Measurements from ENCODE around the gene FMC1. TPM values are rescaled to one million over a fixed set of nuclear protein-coding genes. Genes with fewer than 3 reads are reported as not detected.

Gene FMC1
- total RNA-seq, 2 experiments from 2014 or later = 0.89 to 1.2 TPM

- peak overlapping the region; percentile 79 for H3K4me3 ChIP-seq (ENCODE audit: low read length)
Measured at GRCh38 chr7:139340037-139340807, 915 bp upstream of the FMC1 start.

DNA sequence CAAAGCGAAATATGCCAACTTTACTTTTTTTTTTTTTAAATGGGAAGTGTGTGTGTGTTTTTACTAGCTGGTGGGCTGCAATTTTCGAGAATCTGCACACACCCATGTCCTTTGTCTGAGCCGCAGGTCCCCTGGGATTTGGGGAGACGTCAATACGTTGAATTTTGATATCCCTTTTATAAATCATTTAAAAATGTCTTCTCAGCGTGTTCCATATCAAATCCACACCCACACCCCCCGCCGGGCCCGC is 404 bp upstream of the FMC1 start:
- intact Hi-C loops (cut with DNase I, micrococcal nuclease) = loop anchor here (1.0 to 10.0 kb wide), 6 partner anchors 19 to 588 kb away; partner anchors contain the start of genes LUC7L2 (in 1 of the 2) and UBN2 (in 1 of the 2)
- Mint-ChIP-seq H3K36me3 (ENCODE audit: low read depth) (peaks cover 32% of the 10 kb centered on the region), H3K4me3 (peak overlapping the region; percentile 94), H3K9me3 (peaks cover 4% of the 10 kb centered on the region), H3K27me3 (peaks cover 8% of the 10 kb centered on the region), H3K4me1 (ENCODE audit: low read depth) (peaks cover 43% of the 10 kb centered on the region), H3K27ac (peak overlapping the region; percentile 99)
- H3K27ac ChIP-seq (ENCODE audit: low read depth in 1 of 2, low read length in 2 of 2) = peak overlapping the region; percentile 98 to 99
- H3K4me3 ChIP-seq (ENCODE audit: low read length) = peak overlapping the region; percentile 79
- DNase-seq = peak in 1 of 14 experiments; percentile 77
- H3K9me3 ChIP-seq (ENCODE audit: control insufficient read depth in 1 of 2, insufficient read depth in 1 of 2, low read length in 2 of 2) = peaks cover 0 to 5% of the 10 kb centered on the region in 2 experiments
- TF ChIP-seq, protein P1, sequence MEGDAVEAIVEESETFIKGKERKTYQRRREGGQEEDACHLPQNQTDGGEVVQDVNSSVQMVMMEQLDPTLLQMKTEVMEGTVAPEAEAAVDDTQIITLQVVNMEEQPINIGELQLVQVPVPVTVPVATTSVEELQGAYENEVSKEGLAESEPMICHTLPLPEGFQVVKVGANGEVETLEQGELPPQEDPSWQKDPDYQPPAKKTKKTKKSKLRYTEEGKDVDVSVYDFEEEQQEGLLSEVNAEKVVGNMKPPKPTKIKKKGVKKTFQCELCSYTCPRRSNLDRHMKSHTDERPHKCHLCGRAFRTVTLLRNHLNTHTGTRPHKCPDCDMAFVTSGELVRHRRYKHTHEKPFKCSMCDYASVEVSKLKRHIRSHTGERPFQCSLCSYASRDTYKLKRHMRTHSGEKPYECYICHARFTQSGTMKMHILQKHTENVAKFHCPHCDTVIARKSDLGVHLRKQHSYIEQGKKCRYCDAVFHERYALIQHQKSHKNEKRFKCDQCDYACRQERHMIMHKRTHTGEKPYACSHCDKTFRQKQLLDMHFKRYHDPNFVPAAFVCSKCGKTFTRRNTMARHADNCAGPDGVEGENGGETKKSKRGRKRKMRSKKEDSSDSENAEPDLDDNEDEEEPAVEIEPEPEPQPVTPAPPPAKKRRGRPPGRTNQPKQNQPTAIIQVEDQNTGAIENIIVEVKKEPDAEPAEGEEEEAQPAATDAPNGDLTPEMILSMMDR (IDR thresholded peaks at IDR 0.05) = no peak
- H3K4me1 ChIP-seq (ENCODE audit: insufficient read depth, low read length) = peaks cover 21% of the 10 kb centered on the region
- H3K36me3 ChIP-seq (ENCODE audit: insufficient read depth, low read length) = peaks cover 7% of the 10 kb centered on the region
- no peak for ATAC-seq (ENCODE audit: poor library complexity)
- CTCF ChIA-PET = no interaction called here
- POLR2A ChIA-PET = interaction anchor here (0.6 to 10.5 kb wide), 6 partner anchors 17 to 588 kb away, joined by 3 to 166 read pairs (median 4); partner anchors contain the start of gene LUC7L2
- H3K27me3 ChIP-seq (ENCODE audit: control insufficient read depth in 1 of 2, insufficient read depth in 2 of 2, low read length in 2 of 2) = no peaks in the 10 kb centered on the region

More at GRCh38 chr7:139340037-139340807, 915 bp upstream of the FMC1 start:
- H3K4me1 ChIP-seq (ENCODE audit: insufficient read depth, low read length) = peaks cover 19% of the 10 kb centered on the region
- peaks cover 4% of the 10 kb centered on the region for H3K9me3 Mint-ChIP-seq
- peak overlapping the region; percentile 98 to 99 for H3K27ac ChIP-seq (ENCODE audit: low read depth in 1 of 2, low read length in 2 of 2)
- peak overlapping the region; percentile 99 for H3K27ac Mint-ChIP-seq
- intact Hi-C loops (cut with DNase I, micrococcal nuclease) = loop anchor here (1.0 to 10.0 kb wide), 5 partner anchors 20 to 588 kb away; partner anchors contain the start of gene UBN2 (in 1 of the 2)
- ChIA-PET CTCF (interaction anchor here (0.8 to 1.6 kb wide), 2 partner anchors 20 to 94 kb away, joined by 4 read pairs; partner anchors contain the start of gene LUC7L2), POLR2A (interaction anchor here (0.6 to 10.5 kb wide), 11 partner anchors 11 to 838 kb away, joined by 3 to 166 read pairs (median 3); partner anchors contain the start of gene LUC7L2)
- peaks cover 3% of the 10 kb centered on the region for H3K36me3 ChIP-seq (ENCODE audit: insufficient read depth, low read length)
- DNase-seq = peak; percentile 95 to 100 (median 97)
- peaks cover 31% of the 10 kb centered on the region for H3K36me3 Mint-ChIP-seq (ENCODE audit: low read depth)
- peaks cover 8% of the 10 kb centered on the region for H3K27me3 Mint-ChIP-seq
- TF ChIP-seq, protein P1 (IDR thresholded peaks at IDR 0.05) = peak; percentile 43
- H3K27me3 ChIP-seq (ENCODE audit: control insufficient read depth in 1 of 2, insufficient read depth in 2 of 2, low read length in 2 of 2) = no peaks in the 10 kb centered on the region
- ATAC-seq (ENCODE audit: poor library complexity) = peak; percentile 82
- H3K4me3 Mint-ChIP-seq = peak overlapping the region; percentile 94
- peaks cover 43% of the 10 kb centered on the region for H3K4me1 Mint-ChIP-seq (ENCODE audit: low read depth)
- H3K9me3 ChIP-seq (ENCODE audit: control insufficient read depth in 1 of 2, insufficient read depth in 1 of 2, low read length in 2 of 2) = peaks cover 0 to 5% of the 10 kb centered on the region in 2 experiments

- CTCF ChIA-PET = no interaction called here
- no peak for DNase-seq
- TF ChIP-seq, protein P1 (IDR thresholded peaks at IDR 0.05) = no peak
Measured at GRCh38 chr7:139341776-139342226, 664 bp downstream of the FMC1 start.

More at GRCh38 chr7:139341776-139342226, 664 bp downstream of the FMC1 start:
- peak overlapping the region; percentile 79 for H3K4me3 ChIP-seq (ENCODE audit: low read length)
- no peaks in the 10 kb centered on the region for H3K27me3 ChIP-seq (ENCODE audit: control insufficient read depth in 1 of 2, insufficient read depth in 2 of 2, low read length in 2 of 2)
- peaks cover 0 to 5% of the 10 kb centered on the region in 2 experiments for H3K9me3 ChIP-seq (ENCODE audit: control insufficient read depth in 1 of 2, insufficient read depth in 1 of 2, low read length in 2 of 2)
- peaks cover 16% of the 10 kb centered on the region for H3K36me3 ChIP-seq (ENCODE audit: insufficient read depth, low read length)
- H3K4me1 Mint-ChIP-seq (ENCODE audit: low read depth) = peaks cover 45% of the 10 kb centered on the region
- H3K4me3 Mint-ChIP-seq = peak overlapping the region; percentile 94
- peak overlapping the region; percentile 99 for H3K27ac Mint-ChIP-seq
- peaks cover 21% of the 10 kb centered on the region for H3K4me1 ChIP-seq (ENCODE audit: insufficient read depth, low read length)
- intact Hi-C loops (cut with DNase I, micrococcal nuclease) = loop anchor here (1.0 to 10.0 kb wide), 5 partner anchors 18 to 590 kb away; partner anchors contain the start of genes LUC7L2 (in 1 of the 2) and UBN2 (in 1 of the 2)
- H3K9me3 Mint-ChIP-seq = peaks cover 4% of the 10 kb centered on the region
- peaks cover 8% of the 10 kb centered on the region for H3K27me3 Mint-ChIP-seq
- no peak for ATAC-seq (ENCODE audit: poor library complexity)
- peak overlapping the region; percentile 98 to 99 for H3K27ac ChIP-seq (ENCODE audit: low read depth in 1 of 2, low read length in 2 of 2)
- POLR2A ChIA-PET = interaction anchor here (10.5 kb wide), 1 partner anchor 16 kb away, joined by 166 read pairs; the partner anchor contains the start of gene LUC7L2
- H3K36me3 Mint-ChIP-seq (ENCODE audit: low read depth) = peaks cover 41% of the 10 kb centered on the region

All from CD4-positive, alpha-beta T cell (primary cell).